Choroid plexus epithelial cell (primary cell): ENCODE data around the gene MUC12.

Experiments
- DNase-seq: peaks from one replicate; pipeline ENCODE4 v3.0.0-alpha.2; 2010; ENCODE audit warnings: low read depth
- H3K4me3 ChIP-seq: 2 replicates; pipeline ENCODE4 v1.5.1; 2011; ENCODE audit warnings: low read depth, mild to moderate bottlenecking, control low read depth, low read length, moderate library complexity
- CTCF ChIP-seq: conservative IDR thresholded peaks from 2 replicates; pipeline ENCODE4 v1.5.1; 2011; ENCODE audit warnings: low read depth, mild to moderate bottlenecking, control low read depth, inconsistent platforms, low read length, moderate library complexity

The MUC12 gene

GRCh38 chr7:100949933-100950443, 19.4 kb upstream of the MUC12 start:
- H3K4me3 ChIP-seq: no peak overlapping the region
- no peak for DNase-seq
- no peak for TF ChIP-seq CTCF

DNA sequence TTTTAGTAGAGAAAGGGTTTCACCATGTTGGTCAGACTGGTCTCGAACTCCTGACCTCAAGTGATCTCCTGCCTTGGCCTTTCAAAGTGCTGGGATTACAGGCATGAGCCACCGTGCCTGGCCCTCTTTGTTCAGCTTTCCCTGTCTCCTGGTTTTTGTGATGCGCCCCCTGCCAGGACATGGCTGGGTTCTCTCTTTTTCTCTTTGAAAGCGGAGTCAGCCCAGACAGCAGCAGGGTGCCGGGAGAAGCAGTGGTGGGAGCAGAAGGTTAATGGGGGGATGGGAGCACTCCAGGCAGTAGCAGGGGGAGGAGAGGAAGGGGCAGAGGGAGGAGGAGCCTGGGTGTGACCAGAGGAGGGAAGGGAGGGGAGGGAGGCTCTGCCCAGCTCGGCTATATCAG, 18.2 kb upstream of the MUC12 start:
- peak; percentile 14 for DNase-seq
- no peak overlapping the region for H3K4me3 ChIP-seq
- TF ChIP-seq CTCF: no peak

- no peak for DNase-seq
- TF ChIP-seq CTCF: no peak
- H3K4me3 ChIP-seq: no peak overlapping the region
These were observed 17.3 kb upstream of the MUC12 start for GRCh38 chr7:100951888-100952560.

GRCh38 chr7:100952641-100953040, 16.7 kb upstream of the MUC12 start:
- no peak overlapping the region for H3K4me3 ChIP-seq
- TF ChIP-seq CTCF: no peak
- DNase-seq: no peak

DNA sequence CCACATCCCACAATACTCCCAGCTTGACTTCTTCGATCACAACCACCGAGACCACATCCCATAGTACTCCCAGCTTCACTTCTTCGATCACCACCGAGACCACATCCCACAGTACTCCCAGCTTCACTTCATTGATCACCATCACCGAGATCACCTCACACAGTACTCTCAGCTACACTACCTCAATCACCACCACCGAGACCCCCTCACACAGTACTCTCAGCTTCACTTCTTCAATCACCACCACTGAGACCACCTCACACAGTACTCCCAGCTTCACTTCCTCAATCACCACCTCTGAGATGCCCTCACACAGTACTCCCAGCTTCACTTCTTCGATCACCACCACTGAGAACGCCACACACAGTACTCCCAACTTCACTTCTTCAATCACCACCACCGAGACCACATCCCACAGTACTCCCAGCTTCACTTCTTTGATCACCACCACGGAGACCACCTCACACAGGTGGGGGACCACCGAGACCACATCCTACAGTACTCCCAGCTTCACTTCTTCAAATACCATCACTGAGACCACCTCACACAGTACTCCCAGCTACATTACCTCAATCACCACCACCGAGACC, 11.4 kb upstream of the MUC12 start:
- DNase-seq: no peak
- no peak for TF ChIP-seq CTCF
- no peak overlapping the region for H3K4me3 ChIP-seq

DNA sequence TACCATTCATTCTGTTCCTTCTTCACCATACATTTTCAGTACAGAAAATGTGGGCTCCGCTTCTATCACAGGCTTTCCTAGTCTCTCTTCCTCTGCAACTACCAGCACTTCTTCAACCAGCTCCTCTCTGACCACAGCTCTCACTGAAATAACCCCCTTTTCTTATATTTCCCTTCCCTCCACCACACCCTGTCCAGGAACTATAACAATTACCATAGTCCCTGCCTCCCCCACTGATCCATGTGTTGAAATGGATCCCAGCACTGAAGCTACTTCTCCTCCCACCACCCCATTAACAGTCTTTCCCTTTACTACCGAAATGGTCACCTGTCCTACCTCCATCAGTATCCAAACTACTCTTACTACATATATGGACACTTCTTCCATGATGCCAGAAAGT, 9.5 kb upstream of the MUC12 start:
- H3K4me3 ChIP-seq: no peak overlapping the region
- no peak for DNase-seq
- no peak for TF ChIP-seq CTCF

- no peak for TF ChIP-seq CTCF
- no peak for DNase-seq
- no peak overlapping the region for H3K4me3 ChIP-seq
These were observed 6.8 kb upstream of the MUC12 start for GRCh38 chr7:100962537-100962936.
